22Rv1 (cell line): ENCODE results near the gene TMEM139.
"Not testable (repeated sequence)": the region's sequence is repeated elsewhere in the genome, so short reads cannot be mapped to it uniquely, and the experiment has no call there.

ENCODE experiments used
- H3K27ac ChIP-seq: fragments of 450-650 bp; 2 replicates; pipeline ENCODE4 v1.5.1; 2017
- ZFX ChIP-seq: fragments of 450-650 bp; IDR thresholded peaks from 2 replicates; pipeline ENCODE4 v1.6.1; 2017; ENCODE audit warnings: antibody characterized with exemption, borderline replicate concordance
- TF ChIP-seq, protein P1 (sequence below): fragments of 450-650 bp; IDR thresholded peaks from 2 replicates; pipeline ENCODE4 v1.5.1; 2017; ENCODE audit warnings: mild to moderate bottlenecking

The TMEM139 gene

DNA sequence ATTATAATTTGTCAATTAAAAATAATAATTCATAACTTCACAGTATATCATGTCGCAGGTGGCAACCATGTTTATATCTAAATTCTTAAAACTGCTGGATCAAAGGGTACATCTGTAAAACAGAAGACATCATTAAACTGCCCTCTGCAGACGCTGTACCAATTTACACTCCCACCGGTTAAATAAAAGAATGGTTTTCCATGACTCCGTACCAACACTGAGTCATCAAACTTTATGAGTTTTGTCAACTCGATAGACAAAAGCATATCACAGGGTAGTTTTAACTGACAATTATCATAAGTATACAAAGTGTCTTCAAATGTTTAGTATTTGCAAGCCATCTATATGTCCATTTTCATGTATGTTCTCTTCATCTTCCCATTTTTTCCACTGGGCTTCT lies 27.3 kb upstream of the TMEM139 start:
- no peak for TF ChIP-seq ZFX
- TF ChIP-seq, protein P1, sequence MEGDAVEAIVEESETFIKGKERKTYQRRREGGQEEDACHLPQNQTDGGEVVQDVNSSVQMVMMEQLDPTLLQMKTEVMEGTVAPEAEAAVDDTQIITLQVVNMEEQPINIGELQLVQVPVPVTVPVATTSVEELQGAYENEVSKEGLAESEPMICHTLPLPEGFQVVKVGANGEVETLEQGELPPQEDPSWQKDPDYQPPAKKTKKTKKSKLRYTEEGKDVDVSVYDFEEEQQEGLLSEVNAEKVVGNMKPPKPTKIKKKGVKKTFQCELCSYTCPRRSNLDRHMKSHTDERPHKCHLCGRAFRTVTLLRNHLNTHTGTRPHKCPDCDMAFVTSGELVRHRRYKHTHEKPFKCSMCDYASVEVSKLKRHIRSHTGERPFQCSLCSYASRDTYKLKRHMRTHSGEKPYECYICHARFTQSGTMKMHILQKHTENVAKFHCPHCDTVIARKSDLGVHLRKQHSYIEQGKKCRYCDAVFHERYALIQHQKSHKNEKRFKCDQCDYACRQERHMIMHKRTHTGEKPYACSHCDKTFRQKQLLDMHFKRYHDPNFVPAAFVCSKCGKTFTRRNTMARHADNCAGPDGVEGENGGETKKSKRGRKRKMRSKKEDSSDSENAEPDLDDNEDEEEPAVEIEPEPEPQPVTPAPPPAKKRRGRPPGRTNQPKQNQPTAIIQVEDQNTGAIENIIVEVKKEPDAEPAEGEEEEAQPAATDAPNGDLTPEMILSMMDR: no peak
- no peak overlapping the region for H3K27ac ChIP-seq

GRCh38 chr7:143258831-143259230 lies 25.9 kb upstream of the TMEM139 start:
- TF ChIP-seq, protein P1: no peak
- TF ChIP-seq ZFX: no peak
- H3K27ac ChIP-seq: no peak overlapping the region

- no peak for TF ChIP-seq ZFX
- TF ChIP-seq, protein P1: no peak
- no peak overlapping the region for H3K27ac ChIP-seq
Observed at GRCh38 chr7:143259765-143260164, 25.0 kb upstream of the TMEM139 start.

GRCh38 chr7:143261901-143262300 lies 22.9 kb upstream of the TMEM139 start:
- H3K27ac ChIP-seq: no peak overlapping the region

DNA sequence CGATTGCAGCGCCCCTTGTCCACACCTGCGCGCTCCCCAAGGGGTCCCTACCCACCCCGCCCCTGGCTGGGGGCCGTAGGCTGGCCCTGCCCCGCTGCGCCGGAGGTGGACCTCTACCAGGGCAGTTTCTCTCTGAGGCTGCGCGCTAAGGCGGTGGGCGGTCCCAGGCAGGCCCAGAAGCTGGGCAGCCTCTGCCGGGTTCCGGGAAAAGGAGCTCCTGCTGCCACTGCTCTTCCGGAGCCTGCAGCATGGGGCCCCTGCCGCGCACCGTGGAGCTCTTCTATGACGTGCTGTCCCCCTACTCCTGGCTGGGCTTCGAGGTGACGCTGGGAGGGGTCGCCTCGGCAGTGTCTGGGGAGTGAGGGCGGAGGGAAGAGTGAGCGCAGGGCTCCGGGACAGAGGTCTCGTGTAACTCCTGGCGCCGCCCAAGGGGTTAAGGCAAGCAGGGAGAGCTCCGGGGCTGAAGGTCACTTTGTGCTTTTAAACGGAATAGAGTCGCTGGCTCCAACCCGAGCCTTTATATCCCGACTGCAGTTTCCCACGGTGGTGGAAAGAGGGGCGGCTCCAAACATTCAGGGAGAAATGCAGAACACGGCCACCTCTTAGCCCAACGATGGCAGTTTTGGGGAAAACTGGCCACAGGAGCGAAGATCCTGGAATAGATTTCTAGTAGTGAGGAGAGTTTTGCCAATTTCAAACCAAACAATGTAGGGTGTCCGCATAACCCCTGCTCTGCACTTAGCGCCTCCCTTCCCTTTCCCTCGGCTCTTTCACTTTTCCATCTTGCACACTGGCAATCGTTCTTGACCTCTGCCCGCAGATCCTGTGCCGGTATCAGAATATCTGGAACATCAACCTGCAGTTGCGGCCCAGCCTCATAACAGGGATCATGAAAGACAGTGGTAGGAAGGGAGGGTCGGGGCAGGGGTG lies 21.2 kb upstream of the TMEM139 start, which contains the start of gene GSTK1:
Gene GSTK1, plus strand, starts transcription at position 176 of the 930 bp plus-strand sequence. Its CDS starts 73 bp downstream, at position 249.
- TF ChIP-seq, protein P1: no peak; the same call in 1 of the 2 replicates
- TF ChIP-seq ZFX: no peak
- H3K27ac ChIP-seq: peak within 1 kb of the TSS; percentile 63

More at GRCh38 chr7:143261901-143262300, 22.9 kb upstream of the TMEM139 start:
- TF ChIP-seq ZFX: no peak
- TF ChIP-seq, protein P1: no peak

- not testable (repeated sequence) for H3K27ac ChIP-seq
Observed at GRCh38 chr7:143264196-143264568, 20.6 kb upstream of the TMEM139 start.

DNA sequence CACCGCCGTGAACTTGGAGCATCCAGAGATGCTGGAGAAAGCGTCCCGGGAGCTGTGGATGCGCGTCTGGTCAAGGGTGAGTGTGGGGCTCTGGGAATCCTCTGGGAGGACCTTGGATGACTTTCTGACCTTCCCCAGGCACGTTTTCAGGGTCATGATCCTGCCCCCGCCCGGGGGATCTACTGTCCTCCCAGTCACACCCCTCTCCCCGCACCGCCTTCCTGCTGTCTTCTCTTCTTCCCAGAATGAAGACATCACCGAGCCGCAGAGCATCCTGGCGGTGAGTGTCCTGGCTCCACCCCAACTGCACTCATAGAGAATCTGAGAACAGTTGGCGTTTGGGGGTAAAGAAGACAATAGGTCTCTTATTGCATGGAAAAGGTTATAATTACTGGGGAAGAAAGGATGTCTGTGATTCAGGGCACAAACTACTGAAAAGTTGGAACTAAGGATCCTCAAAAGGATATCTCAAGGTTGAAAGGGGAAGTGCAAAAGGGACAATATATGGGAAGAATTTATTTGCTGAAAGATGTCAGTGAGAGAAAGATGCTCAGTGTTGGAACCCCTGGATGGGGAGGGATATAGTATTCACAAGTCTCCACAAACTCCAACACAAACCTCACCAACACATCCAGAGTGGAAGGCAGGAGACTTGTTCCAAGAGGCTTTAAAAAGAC lies 19.6 kb upstream of the TMEM139 start:
- H3K27ac ChIP-seq: no peak overlapping the region
- TF ChIP-seq, protein P1: no peak
- TF ChIP-seq ZFX: no peak
